HG02852 (cell line): ENCODE measurements around the gene GTF2H2.
"Not testable (repeated sequence)": the region's sequence is repeated elsewhere in the genome, so short reads cannot be mapped to it uniquely, and the experiment has no call there.

Experiments used
- ATAC-seq: cut with Tn5 transposase; IDR thresholded peaks from one replicate; pipeline ENCODE4 v1.9.1; 2021; ENCODE audit warnings: mild to moderate bottlenecking, moderate library complexity; ENCODE audit not compliant: unreplicated experiment

Gene GTF2H2

GRCh38 chr5:71067262-71067928, at the start of gene GTF2H2:
Gene GTF2H2, minus strand, starts transcription at chr5:71067676. Its CDS starts 4,913 bp downstream, at chr5:71062763.
- peak; percentile 97 for ATAC-seq

- not testable (repeated sequence) for ATAC-seq
Measured at GRCh38 chr5:71109730-71110275, 42.3 kb upstream of the GTF2H2 start.

GRCh38 chr5:71099996-71100395, 32.5 kb upstream of the GTF2H2 start:
- ATAC-seq, result not testable (repeated sequence)

- not testable (repeated sequence) for ATAC-seq
Measured at GRCh38 chr5:71097930-71098203, 30.4 kb upstream of the GTF2H2 start.

- ATAC-seq, result not testable (repeated sequence)
Measured at GRCh38 chr5:71097173-71097929, 29.9 kb upstream of the GTF2H2 start.

GRCh38 chr5:71089773-71090172, 22.3 kb upstream of the GTF2H2 start:
- not testable (repeated sequence) for ATAC-seq

GRCh38 chr5:71088754-71089153, 21.3 kb upstream of the GTF2H2 start:
- ATAC-seq, result not testable (repeated sequence)

GRCh38 chr5:71086145-71086544, 18.7 kb upstream of the GTF2H2 start:
- not testable (repeated sequence) for ATAC-seq

- not testable (repeated sequence) for ATAC-seq
Measured at GRCh38 chr5:71084280-71085063, 17.0 kb upstream of the GTF2H2 start.

GRCh38 chr5:71082898-71083297, 15.4 kb upstream of the GTF2H2 start:
- ATAC-seq, result not testable (repeated sequence)

GRCh38 chr5:71082340-71082739, 14.9 kb upstream of the GTF2H2 start:
- ATAC-seq, result not testable (repeated sequence)

GRCh38 chr5:71061322-71061721, 6.2 kb downstream of the GTF2H2 start:
- ATAC-seq, result not testable (repeated sequence)

- not testable (repeated sequence) for ATAC-seq
Measured at GRCh38 chr5:71059426-71059825, 8.1 kb downstream of the GTF2H2 start.

- ATAC-seq, result not testable (repeated sequence)
Measured at GRCh38 chr5:71044808-71045207, 22.7 kb downstream of the GTF2H2 start.

- not testable (repeated sequence) for ATAC-seq
Measured at GRCh38 chr5:71044128-71044527, 23.3 kb downstream of the GTF2H2 start.

GRCh38 chr5:71031046-71031776, 36.3 kb downstream of the GTF2H2 start:
- not testable (repeated sequence) for ATAC-seq

- not testable (repeated sequence) for ATAC-seq
Measured at GRCh38 chr5:71025289-71025953, 42.1 kb downstream of the GTF2H2 start, which contains the start of gene NAIP. Gene NAIP, minus strand, starts transcription at chr5:71025339. Its CDS starts 12,424 bp downstream, at chr5:71012915.

- not testable (repeated sequence) for ATAC-seq
Measured at GRCh38 chr5:71020643-71021042, 46.8 kb downstream of the GTF2H2 start.

GRCh38 chr5:71018376-71019005, 49.0 kb downstream of the GTF2H2 start:
- not testable (repeated sequence) for ATAC-seq
